Measurements from ENCODE around the gene AMMECR1.

DNA sequence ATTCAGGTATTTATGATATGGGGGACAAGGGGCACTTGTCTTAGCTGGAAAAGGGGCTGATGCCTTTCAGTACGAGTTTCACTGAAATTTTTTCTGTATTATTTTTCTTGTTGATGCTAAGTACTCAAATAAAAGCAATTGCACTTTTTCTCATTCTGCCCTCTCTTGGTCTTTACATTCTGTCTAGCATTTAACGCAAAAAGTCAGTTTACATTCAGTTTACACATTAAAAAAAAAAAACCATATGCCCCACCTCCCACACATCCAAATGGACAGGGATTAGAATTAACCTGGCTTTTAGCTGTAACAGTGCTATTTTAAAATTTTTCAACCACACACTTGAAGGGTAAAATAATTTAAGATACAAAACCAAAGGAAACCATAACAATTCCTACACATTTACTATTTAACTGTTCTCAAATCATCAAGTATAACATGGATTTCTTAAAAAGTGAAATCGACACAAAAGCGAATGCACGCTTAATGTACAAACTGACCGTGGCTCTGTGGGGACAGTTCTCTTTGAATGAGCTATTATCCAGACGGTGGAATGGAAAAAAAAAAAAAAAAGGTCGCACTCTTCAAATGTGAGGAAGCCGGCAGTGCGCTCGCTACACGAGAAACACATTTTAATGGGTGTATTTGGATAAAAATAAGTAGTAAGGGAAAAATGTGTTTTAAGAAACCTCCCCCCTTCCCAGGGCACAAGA is 1.4 kb downstream of the AMMECR1 start:
- TF ChIP-seq CTCF (IDR thresholded peaks at IDR 0.05) (no peak), POLR2A (IDR thresholded peaks at IDR 0.05) (no peak)

All from uterus (tissue), 2 donors.